Epithelial cell of proximal tubule (primary cell): ENCODE results near the gene SLC17A7. TPM values are rescaled to one million over a fixed set of nuclear protein-coding genes. Genes with fewer than 3 reads are reported as not detected.

Experiments used
- DNase-seq: peaks from one replicate; pipeline ENCODE4 v3.0.0-alpha.2; 2011; ENCODE audit warnings: low read depth
- H3K4me3 ChIP-seq: 2 replicates; pipeline ENCODE4 v1.5.1; 2011; ENCODE audit warnings: low read depth, mild to moderate bottlenecking, low read length
- CTCF ChIP-seq: conservative IDR thresholded peaks from 2 replicates; pipeline ENCODE4 v1.5.1; 2012; ENCODE audit warnings: low read depth, mild to moderate bottlenecking, low read length
- total RNA-seq: library from RNA; depleted of rRNA; stranded (reverse); fragments of >200 nt; gene quantifications from 2 replicates; pipeline ENCODE4 v1.2.3, GENCODE V29; 2015

Gene SLC17A7
- total RNA-seq: not detected in 2 replicates

GRCh38 chr19:49441210-49441959 is at the start of gene SLC17A7:
Gene SLC17A7 (minus strand): TSS chr19:49441527. CDS start chr19:49441379, 148 bp downstream.
- DNase-seq: no peak
- peak within 1 kb of the TSS; percentile 69 for H3K4me3 ChIP-seq
- TF ChIP-seq CTCF: no peak

GRCh38 chr19:49490287-49491029 is 49.1 kb upstream of the SLC17A7 start:
- H3K4me3 ChIP-seq: no peak overlapping the region
- no peak for DNase-seq
- TF ChIP-seq CTCF: no peak

GRCh38 chr19:49489601-49490167 is 48.4 kb upstream of the SLC17A7 start:
- peak overlapping the region; percentile 67 for H3K4me3 ChIP-seq
- DNase-seq: no peak
- TF ChIP-seq CTCF: no peak

- TF ChIP-seq CTCF: no peak
- peak overlapping the region; percentile 67 for H3K4me3 ChIP-seq
- DNase-seq: no peak
Observed at GRCh38 chr19:49488863-49489537, 47.7 kb upstream of the SLC17A7 start.

GRCh38 chr19:49488046-49488862 is 46.9 kb upstream of the SLC17A7 start:
- no peak for TF ChIP-seq CTCF
- no peak for DNase-seq
- H3K4me3 ChIP-seq: peak overlapping the region; percentile 67
